Measurements from ENCODE around the gene TUBG1. TPM values are rescaled to one million over a fixed set of nuclear protein-coding genes. Genes with fewer than 3 reads are reported as not detected.
A peak's percentile ranks its signal among the peaks of the same experiment; 100 is the strongest.

The TUBG1 gene
- total and polyA plus RNA-seq, 9 of the 15 experiments (the other 6 are each of a cell fraction or from before 2014, with no cell fraction given), result 33.1 to 147 (median 66.0) TPM

GRCh38 chr17:42566883-42567573 lies 42.5 kb upstream of the TUBG1 start, which contains the start of gene MLX (continued):
- TF ChIP-seq HBP1 (CRISPR knock-in tag; IDR thresholded peaks at IDR 0.05) (no peak), NFATC3 (IDR thresholded peaks at IDR 0.05) (no peak), ZNF124 (CRISPR knock-in tag; IDR thresholded peaks at IDR 0.05) (no peak), HNRNPL (IDR thresholded peaks at IDR 0.05; ENCODE audit: low read depth, low read length) (peak; percentile 88), ZNF766 (CRISPR knock-in tag; conservative IDR thresholded peaks at IDR 0.05) (no peak), IRF2 (CRISPR knock-in tag; IDR thresholded peaks at IDR 0.05) (no peak), BCOR (IDR thresholded peaks at IDR 0.05) (no peak), SOX6 (IDR thresholded peaks at IDR 0.05) (no peak), ZNF354B (CRISPR knock-in tag; IDR thresholded peaks at IDR 0.05) (no peak), ZFP30 (CRISPR knock-in tag; IDR thresholded peaks at IDR 0.05; ENCODE audit: borderline replicate concordance) (no peak), ETS1 (conservative IDR thresholded peaks at IDR 0.05; ENCODE audit: control insufficient read depth, low read depth, low read length) (peak; percentile 84), THRB (CRISPR knock-in tag; conservative IDR thresholded peaks at IDR 0.05) (no peak), ZNF551 (CRISPR knock-in tag; IDR thresholded peaks at IDR 0.05) (no peak), ZSCAN29 (IDR thresholded peaks at IDR 0.05) (no peak), ELK3 (CRISPR knock-in tag; IDR thresholded peaks at IDR 0.05) (no peak), ARID3A (IDR thresholded peaks at IDR 0.05; ENCODE audit: borderline replicate concordance, low read depth, low read length) (no peak), BACH1 (tag; IDR thresholded peaks at IDR 0.05) (no peak), RAD51 (IDR thresholded peaks at IDR 0.05; ENCODE audit: borderline replicate concordance, low read depth) (peak; percentile 97), MXD1 (CRISPR knock-in tag; IDR thresholded peaks at IDR 0.05; ENCODE audit: borderline replicate concordance, poor library complexity, severe bottlenecking) (no peak), ZNF79 (CRISPR knock-in tag; IDR thresholded peaks at IDR 0.05; ENCODE audit: low read depth) (no peak), ZNF41 (CRISPR knock-in tag; conservative IDR thresholded peaks at IDR 0.05) (no peak), SNIP1 (IDR thresholded peaks at IDR 0.05; ENCODE audit: low read depth) (no peak)
